Heart right ventricle (tissue), 16 donors: ENCODE data around the gene IRF5. TPM values are rescaled to one million over a fixed set of nuclear protein-coding genes. Genes with fewer than 3 reads are reported as not detected.

Experiments used
- ATAC-seq, 8 donors: fragments of 200-7000 bp; cut with Tn5 transposase; one replicate each; pipeline ENCODE4 v1.9.1; 2020; ENCODE audit warnings: mild to moderate bottlenecking in 8 of 8, moderate library complexity in 8 of 8, moderate number of reproducible peaks in 1 of 8
- DNase-seq, 2 donors: peaks; one replicate each; pipeline ENCODE4 v3.0.0-alpha.2; 2020
- H3K27ac ChIP-seq, 10 donors: fragments of 200-600 bp; sonication (generic) in 2 of 10; one replicate each; pipeline versions ENCODE4 v1.5.0 to v1.8.0; 2020 to 2022; ENCODE audit warnings: mild to moderate bottlenecking in 3 of 10
- H3K27me3 ChIP-seq, 7 donors: fragments of 200-600 bp; one replicate each; pipeline ENCODE4 v1.8.0; 2021 to 2022; ENCODE audit warnings: mild to moderate bottlenecking in 2 of 7
- H3K36me3 ChIP-seq, 9 donors: fragments of 200-600 bp; sonication (generic) in 1 of 9; one replicate each; pipeline versions ENCODE4 v1.5.0 to v1.8.0; 2020 to 2022; ENCODE audit warnings: mild to moderate bottlenecking in 2 of 9
- H3K4me1 ChIP-seq, 9 donors: fragments of 200-600 bp; sonication (generic) in 1 of 9; one replicate each; pipeline versions ENCODE4 v1.5.0 to v1.8.0; 2020 to 2022; ENCODE audit warnings: mild to moderate bottlenecking in 4 of 9
- H3K4me3 ChIP-seq, 10 donors: fragments of 200-600 bp; sonication (generic) in 2 of 10; one replicate each; pipeline versions ENCODE4 v1.5.0 to v1.8.0; 2020 to 2022; ENCODE audit warnings: mild to moderate bottlenecking in 7 of 10, moderate library complexity in 2 of 10
- H3K9me3 ChIP-seq, 11 donors: fragments of 200-600 bp in 10 of 11; sonication (generic) in 2 of 11; one replicate each; pipeline versions ENCODE4 v1.5.0 to v1.8.0; 2013 to 2022; ENCODE audit warnings: mild to moderate bottlenecking in 2 of 11, control low read depth in 1 of 11, moderate library complexity in 1 of 11
- CTCF ChIP-seq, 9 donors: fragments of 200-600 bp; sonication (generic) in 2 of 9; IDR thresholded peaks; one replicate each; pipeline versions ENCODE4 v1.5.0 to v1.8.0; 2021 to 2022; ENCODE audit warnings: antibody characterized with exemption in 9 of 9, mild to moderate bottlenecking in 5 of 9, moderate library complexity in 1 of 9
- WGBS, 2 donors: extraction: QIAGEN DNeasy Blood & Tissue Kit; methylation state at CpG; one replicate each; pipeline ENCODE4 v1.1.7; 2013; ENCODE audit warnings: inconsistent platforms in 1 of 2; 5-methylcytosine and 5-hydroxymethylcytosine counted together
- intact Hi-C, 10 donors: fragments of 100-400 bp; cut with DNase I; formaldehyde crosslinking; loops; one replicate each; pipeline versions ENCODE4 v1.11.1 to v1.14.2; 2022
- polyA plus RNA-seq, 2 donors: library from polyadenylated mRNA; stranded (reverse); fragments of 200-250 nt; gene quantifications; one replicate each; pipeline ENCODE4 v1.2.3, GENCODE V29; 2013
- total RNA-seq, 10 donors: library from RNA; stranded (reverse); fragmentation: NEBNext Ultra II Directional in 3 of 10; extraction: Animal tissue kit (Norgen Biotek cat#: 25700) in 3 of 10; gene quantifications; one replicate each; pipeline versions ENCODE4 v1.2.1 to v1.2.4, GENCODE V29; 2021 to 2023
- donor health status: Arrhythmogenic right ventricular cardiomyopathy.
- donor health status: ischemic (EF 13 %, LVEDD 7.1; RV severe dilation, severe dysfunction).
- donor health status: healthy with polysubstance abuse.
- donor health status: DM: no; HTN: yes; CAD: no.
- donor health status: DM: no; HTN: no; CAD: no.
- donor health status: ischemic (EF 25% LVEDD 6.9; RV normal size, moderate dysfunction).
- donor health status: ischemic (EF 25% LVEDD 5.7; RV mildly dilated, moderate dysfunction).
- donor health status: healthy.
- donor health status: DM: yes; HTN: yes; CAD: no.
- donor health status: Ischemic cardiomyopathy.
- donor health status: ischemic (EF 35%, LVEDD 5.7; RV mildly dilated, moderate dysfunction).
- donor health status: nonischemic (EF 11% LVEDD 7.7; RV severe dilation, severe dysfunction).
- donor health status: DM: yes; HTN: yes; CAD: no.
- donor health status: PGD.
- donor health status: ischemic (EF 29% LVEDD 5.4; RV normal size, mild dysfunction).
- donor health status: nonischemic (EF 23%, LVEDD 6.1; RV moderate dilation, normal function).

The IRF5 gene
- total and polyA plus RNA-seq, 12 donors, result 0.46 to 6.6 (median 1.5) TPM

GRCh38 chr7:128892521-128893250, 45.0 kb upstream of the IRF5 start:
- Histone ChIP-seq H3K27ac (no peak overlapping the region), H3K4me1 (peaks cover 0 to 5% (median 0%) of the 10 kb centered on the region in 9 donors), H3K9me3 (no peaks in the 10 kb centered on the region), H3K36me3 (no peaks in the 10 kb centered on the region), H3K4me3 (no peak overlapping the region), H3K27me3 (peaks cover 11 to 40% (median 13%) of the 10 kb centered on the region in 7 donors)
- intact Hi-C loops, result loop anchor here in 1 of 10 donors (10.0 kb wide), 1 partner anchor 228 kb away; no protein-coding TSS in a partner anchor
- TF ChIP-seq CTCF (IDR thresholded peaks at IDR 0.05), result no peak
- WGBS, 2 donors, result 87 to 93% methylated on average over 13 of the region's 13 CpGs
- DNase-seq (no peak), ATAC-seq (peak in 1 of 8 donors; percentile 9)

GRCh38 chr7:128893251-128894100, 44.3 kb upstream of the IRF5 start:
- H3K27ac ChIP-seq, result no peak overlapping the region
- H3K9me3 ChIP-seq, result no peaks in the 10 kb centered on the region
- ATAC-seq (peak in 1 of 8 donors; percentile 14), DNase-seq (no peak)
- H3K4me1 ChIP-seq, result peaks cover 0 to 5% (median 0%) of the 10 kb centered on the region in 9 donors
- no peak for TF ChIP-seq CTCF (IDR thresholded peaks at IDR 0.05)
- 89 to 92% methylated on average over 23 of the region's 23 CpGs for WGBS, 2 donors
- intact Hi-C loops, result loop anchor here in 1 of 10 donors (10.0 kb wide), 1 partner anchor 229 kb away; no protein-coding TSS in a partner anchor
- peaks cover 11 to 40% (median 13%) of the 10 kb centered on the region in 7 donors for H3K27me3 ChIP-seq
- no peak overlapping the region for H3K4me3 ChIP-seq
- H3K36me3 ChIP-seq, result no peaks in the 10 kb centered on the region

- Histone ChIP-seq H3K9me3 (peaks cover 0 to 4% (median 0%) of the 10 kb centered on the region in 11 donors), H3K36me3 (no peaks in the 10 kb centered on the region), H3K4me3 (no peak overlapping the region), H3K27me3 (peaks cover 11 to 34% (median 13%) of the 10 kb centered on the region in 7 donors), H3K27ac (no peak overlapping the region), H3K4me1 (peaks cover 0 to 5% (median 0%) of the 10 kb centered on the region in 9 donors)
- intact Hi-C loops, result loop anchor here in 1 of 10 donors (10.0 kb wide), 1 partner anchor 229 kb away; no protein-coding TSS in a partner anchor
- ATAC-seq (no peak), DNase-seq (no peak)
- TF ChIP-seq CTCF (IDR thresholded peaks at IDR 0.05), result no peak
- WGBS, 2 donors, result 92% methylated on average over 6 of the region's 6 CpGs
These were observed 43.7 kb upstream of the IRF5 start for GRCh38 chr7:128894101-128894440.

- Histone ChIP-seq H3K4me1 (peaks cover 0 to 5% (median 0%) of the 10 kb centered on the region in 9 donors), H3K27me3 (peaks cover 9 to 22% (median 12%) of the 10 kb centered on the region in 7 donors), H3K9me3 (peaks cover 0 to 14% (median 0%) of the 10 kb centered on the region in 11 donors), H3K36me3 (no peaks in the 10 kb centered on the region), H3K27ac (no peak overlapping the region), H3K4me3 (no peak overlapping the region)
- intact Hi-C loops, result loop anchor here in 1 of 10 donors (10.0 kb wide), 1 partner anchor 231 kb away; no protein-coding TSS in a partner anchor
- DNase-seq, result no peak
- WGBS, 2 donors, result 79 to 80% methylated on average over 3 of the region's 3 CpGs
- no peak for ATAC-seq
- no peak for TF ChIP-seq CTCF (IDR thresholded peaks at IDR 0.05)
These were observed 42.4 kb upstream of the IRF5 start for GRCh38 chr7:128895320-128895719.
